GM23248 (cell line): ENCODE results near the gene NMS.

Source experiments
- EZH2 ChIP-seq: fragments of 200-600 bp; sonication (generic); IDR thresholded peaks from 2 replicates; pipeline ENCODE4 v1.6.1; 2018; ENCODE audit warnings: antibody characterized with exemption, mild to moderate bottlenecking; ENCODE audit not compliant: insufficient read depth, poor library complexity, severe bottlenecking
- EZH2phosphoT487 ChIP-seq: fragments of 200-600 bp; sonication (generic); IDR thresholded peaks from 2 replicates; pipeline ENCODE4 v1.6.1; 2018; ENCODE audit warnings: antibody characterized with exemption, moderate library complexity, mild to moderate bottlenecking, low read depth; ENCODE audit not compliant: insufficient read depth

DNA sequence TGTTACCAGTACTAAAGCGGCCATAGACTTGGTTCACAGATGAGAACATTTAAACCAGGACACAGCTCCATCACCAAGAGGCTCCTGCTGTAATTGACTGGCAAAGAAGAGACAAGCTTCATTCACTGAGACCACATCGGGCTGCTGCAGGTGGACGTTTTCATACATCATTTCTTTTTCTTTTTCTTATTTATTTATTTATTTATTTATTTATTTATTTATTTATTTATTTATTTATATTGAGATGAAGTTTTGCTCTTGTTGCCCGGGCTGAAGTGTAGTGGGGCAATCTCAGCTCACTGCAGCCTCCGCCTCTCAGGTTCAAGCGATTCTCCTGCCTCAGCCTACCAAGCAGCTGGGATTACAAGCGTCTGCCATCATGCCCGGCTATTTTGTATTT lies 58.9 kb downstream of the NMS start:
- TF ChIP-seq EZH2 (no peak), EZH2phosphoT487 (no peak)
